ENCODE results near the gene VOPP1. TPM values are rescaled to one million over a fixed set of nuclear protein-coding genes. Genes with fewer than 3 reads are reported as not detected.
"Not testable (repeated sequence)": the region's sequence is repeated elsewhere in the genome, so short reads cannot be mapped to it uniquely, and the experiment has no call there.

VOPP1 gene
- total and polyA plus RNA-seq, 2 experiments from 2014 or later: 27.5 to 86.5 TPM

DNA sequence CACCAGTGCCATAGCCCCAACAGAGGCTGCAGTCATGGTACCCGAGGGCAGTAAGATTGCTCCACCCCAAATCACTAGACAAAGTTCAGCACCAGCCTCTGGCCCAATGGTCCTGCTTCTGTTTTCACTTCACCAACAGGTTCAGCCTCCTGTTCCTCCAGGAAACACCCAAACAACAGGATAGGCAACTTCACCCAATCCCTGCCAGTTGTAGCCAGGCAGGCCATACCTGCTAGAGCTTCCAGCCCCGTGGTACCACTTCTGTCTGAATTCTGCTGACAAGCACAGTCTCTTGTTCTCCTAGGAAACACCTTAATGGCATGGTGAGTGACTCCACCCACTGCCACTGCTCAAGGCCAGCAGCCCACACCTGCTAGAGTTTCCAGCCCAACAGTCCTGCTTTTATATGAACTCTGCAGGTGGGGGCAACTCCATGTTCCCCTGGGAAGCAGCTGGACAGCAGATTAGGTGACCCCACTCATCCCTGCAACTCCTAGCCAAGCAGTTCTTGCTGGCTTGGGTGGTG, 25.0 kb upstream of the VOPP1 start:
- not testable (repeated sequence) for H2AFZ ChIP-seq; H3K9ac ChIP-seq; H3K79me2 ChIP-seq (ENCODE audit: insufficient read depth); H3K36me3 ChIP-seq (ENCODE audit: low read depth); H3K4me3 ChIP-seq; DNase-seq; H3K27ac ChIP-seq; H3K9me2 ChIP-seq (ENCODE audit: insufficient read depth); H4K20me1 ChIP-seq (ENCODE audit: insufficient read depth); H3F3A ChIP-seq (ENCODE audit: insufficient read depth); H3K4me1 ChIP-seq (ENCODE audit: insufficient read depth); H3K9me3 ChIP-seq (ENCODE audit: low read depth); H3K4me2 ChIP-seq (ENCODE audit: unreplicated experiment)
- in situ Hi-C loops (cut with MboI): loop anchor here (10.0 kb wide), 1 partner anchor 322 kb away; no protein-coding TSS in a partner anchor
- peaks cover 17% of the 10 kb centered on the region; the same call in 1 of the 2 replicates for H3K27me3 ChIP-seq (replicated peaks; ENCODE audit: insufficient read depth)
- 0 to 3% methylated on average over 2 of the region's 2 CpGs for WGBS, 2 experiments (ENCODE audit: low coverage in 1 of 2, low lambda C conversion rate in 2 of 2, missing lambda C conversion rate in 2 of 2)

DNA sequence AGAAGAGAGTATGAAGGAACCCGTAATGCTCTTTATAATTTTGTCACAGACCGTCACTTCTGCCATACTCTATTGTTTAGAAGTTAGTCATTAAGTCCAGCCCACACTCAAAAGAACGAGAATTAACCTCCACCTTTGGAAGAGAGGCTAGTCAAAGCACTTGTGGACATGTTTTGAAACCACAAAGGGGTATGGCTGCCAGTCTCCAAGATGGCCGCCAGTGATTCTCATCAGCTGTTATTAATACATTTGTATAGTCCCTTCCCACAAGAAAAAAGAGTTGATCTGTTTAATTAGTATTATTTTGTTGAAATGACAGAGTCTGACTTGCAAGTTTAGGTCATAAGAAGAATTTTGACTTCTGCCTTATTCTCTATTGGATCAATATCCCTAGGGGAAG, 23.2 kb upstream of the VOPP1 start:
- no peaks in the 10 kb centered on the region for H3K36me3 ChIP-seq (ENCODE audit: low read depth)
- no peak for TF ChIP-seq EZH2 (IDR thresholded peaks at IDR 0.05; ENCODE audit: insufficient read depth, poor library complexity, severe bottlenecking)
- TF ChIP-seq EZH2phosphoT487 (IDR thresholded peaks at IDR 0.05; ENCODE audit: insufficient read depth, low read depth): no peak
- H3K4me1 ChIP-seq (ENCODE audit: insufficient read depth): no peaks in the 10 kb centered on the region
- in situ Hi-C loops (cut with MboI): loop anchor here (10.0 kb wide), 1 partner anchor 321 kb away; no protein-coding TSS in a partner anchor
- WGBS, 2 experiments (ENCODE audit: low coverage in 1 of 2, low lambda C conversion rate in 2 of 2, missing lambda C conversion rate in 2 of 2): 69 to 72% methylated on average over 4 of the region's 4 CpGs
- H4K20me1 ChIP-seq (ENCODE audit: insufficient read depth): no peaks in the 10 kb centered on the region
- H3K9ac ChIP-seq: no peak overlapping the region
- H3K9me2 ChIP-seq (ENCODE audit: insufficient read depth): no peaks in the 10 kb centered on the region
- H3K9me3 ChIP-seq (ENCODE audit: low read depth): no peaks in the 10 kb centered on the region
- DNase-seq: no peak
- H2AFZ ChIP-seq: no peak overlapping the region
- no peaks in the 10 kb centered on the region for H3F3A ChIP-seq (ENCODE audit: insufficient read depth)
- no peak overlapping the region for H3K4me2 ChIP-seq (ENCODE audit: unreplicated experiment)
- H3K27me3 ChIP-seq (replicated peaks; ENCODE audit: insufficient read depth): peaks cover 13% of the 10 kb centered on the region; the same call in 1 of the 2 replicates
- H3K4me3 ChIP-seq: no peak overlapping the region
- H3K79me2 ChIP-seq (ENCODE audit: insufficient read depth): no peaks in the 10 kb centered on the region
- no peak overlapping the region for H3K27ac ChIP-seq

DNA sequence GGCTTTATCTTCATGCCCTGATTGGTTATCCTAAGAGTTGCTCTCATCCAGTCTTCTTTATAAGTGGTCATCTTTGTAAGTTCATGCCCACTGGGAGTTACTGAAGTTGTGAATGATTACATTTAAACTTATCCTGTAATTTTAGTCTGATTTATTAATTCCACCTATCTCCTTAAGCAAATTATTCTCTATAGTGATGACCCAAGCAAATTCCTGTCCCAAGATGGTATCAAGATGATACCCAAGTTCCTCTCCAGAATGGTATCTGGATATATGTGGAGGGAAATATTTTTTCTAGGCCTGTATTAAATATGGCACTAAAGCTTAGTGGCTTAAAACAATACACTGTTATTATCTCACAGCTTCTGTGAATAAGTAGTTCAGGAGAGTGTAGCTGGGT, 22.6 kb upstream of the VOPP1 start:
- H3K27me3 ChIP-seq (replicated peaks; ENCODE audit: insufficient read depth): peaks cover 6% of the 10 kb centered on the region; the same call in 1 of the 2 replicates
- H4K20me1 ChIP-seq (ENCODE audit: insufficient read depth): no peaks in the 10 kb centered on the region
- no peaks in the 10 kb centered on the region for H3K79me2 ChIP-seq (ENCODE audit: insufficient read depth)
- no peaks in the 10 kb centered on the region for H3K9me2 ChIP-seq (ENCODE audit: insufficient read depth)
- no peaks in the 10 kb centered on the region for H3K36me3 ChIP-seq (ENCODE audit: low read depth)
- no peak overlapping the region for H2AFZ ChIP-seq
- in situ Hi-C loops (cut with MboI): loop anchor here (10.0 kb wide), 1 partner anchor 320 kb away; no protein-coding TSS in a partner anchor
- H3K4me1 ChIP-seq (ENCODE audit: insufficient read depth): no peaks in the 10 kb centered on the region
- no peak overlapping the region for H3K4me3 ChIP-seq
- H3K9ac ChIP-seq: no peak overlapping the region
- H3F3A ChIP-seq (ENCODE audit: insufficient read depth): no peaks in the 10 kb centered on the region
- H3K4me2 ChIP-seq (ENCODE audit: unreplicated experiment): no peak overlapping the region
- H3K9me3 ChIP-seq (ENCODE audit: low read depth): no peaks in the 10 kb centered on the region
- TF ChIP-seq EZH2phosphoT487 (IDR thresholded peaks at IDR 0.05; ENCODE audit: insufficient read depth, low read depth) (no peak), EZH2 (IDR thresholded peaks at IDR 0.05; ENCODE audit: insufficient read depth, poor library complexity, severe bottlenecking) (no peak)
- H3K27ac ChIP-seq: no peak overlapping the region
- no peak for DNase-seq

GRCh38 chr7:55594414-55594813, 22.1 kb upstream of the VOPP1 start:
- in situ Hi-C loops (cut with MboI): loop anchor here (10.0 kb wide), 1 partner anchor 320 kb away; no protein-coding TSS in a partner anchor
- no peaks in the 10 kb centered on the region for H3F3A ChIP-seq (ENCODE audit: insufficient read depth)
- TF ChIP-seq EZH2 (IDR thresholded peaks at IDR 0.05; ENCODE audit: insufficient read depth, poor library complexity, severe bottlenecking) (no peak), EZH2phosphoT487 (IDR thresholded peaks at IDR 0.05; ENCODE audit: insufficient read depth, low read depth) (no peak)
- no peaks in the 10 kb centered on the region for H3K36me3 ChIP-seq (ENCODE audit: low read depth)
- H4K20me1 ChIP-seq (ENCODE audit: insufficient read depth): no peaks in the 10 kb centered on the region
- H3K9me3 ChIP-seq (ENCODE audit: low read depth): no peaks in the 10 kb centered on the region
- DNase-seq: no peak
- H3K27ac ChIP-seq: no peak overlapping the region
- no peaks in the 10 kb centered on the region for H3K79me2 ChIP-seq (ENCODE audit: insufficient read depth)
- H2AFZ ChIP-seq: no peak overlapping the region
- no peak overlapping the region for H3K4me2 ChIP-seq (ENCODE audit: unreplicated experiment)
- H3K4me3 ChIP-seq: no peak overlapping the region
- H3K9me2 ChIP-seq (ENCODE audit: insufficient read depth): no peaks in the 10 kb centered on the region
- WGBS, 2 experiments (ENCODE audit: low coverage in 1 of 2, low lambda C conversion rate in 2 of 2, missing lambda C conversion rate in 2 of 2): 71 to 76% methylated on average over 10 of the region's 10 CpGs
- H3K9ac ChIP-seq: no peak overlapping the region
- H3K27me3 ChIP-seq (replicated peaks; ENCODE audit: insufficient read depth): peaks cover 5% of the 10 kb centered on the region; the same call in 1 of the 2 replicates
- H3K4me1 ChIP-seq (ENCODE audit: insufficient read depth): no peaks in the 10 kb centered on the region

All from GM23248 (cell line).